DMS53 treated with DMSO at 0.1 percent for 48 hours (cell line): Measurements from ENCODE around the gene TMPRSS2.

Experiments used
- DNase-seq: peaks from one replicate; lab custom pipeline; 2025; ENCODE audit not compliant: unreplicated experiment; lab: John Stamatoyannopoulos, UW

Gene TMPRSS2

GRCh38 chr21:41507521-41508414 lies at the start of gene TMPRSS2:
TSS of gene TMPRSS2 (minus strand) at chr21:41508158. CDS start at chr21:41498133, 10,025 bp downstream.
- no peak for DNase-seq

- DNase-seq: no peak
These were observed 47.1 kb upstream of the TMPRSS2 start for GRCh38 chr21:41555057-41555456.

- DNase-seq: no peak
These were observed 44.3 kb upstream of the TMPRSS2 start for GRCh38 chr21:41552254-41552653.

GRCh38 chr21:41548781-41549180 lies 40.8 kb upstream of the TMPRSS2 start:
- no peak for DNase-seq

- DNase-seq: no peak
These were observed 39.2 kb upstream of the TMPRSS2 start for GRCh38 chr21:41547111-41547510.

- no peak for DNase-seq
These were observed 37.8 kb upstream of the TMPRSS2 start for GRCh38 chr21:41545500-41546359.

- DNase-seq: no peak
These were observed 34.8 kb upstream of the TMPRSS2 start for GRCh38 chr21:41542727-41543126.

- no peak for DNase-seq
These were observed 29.4 kb upstream of the TMPRSS2 start for GRCh38 chr21:41537356-41537755.

- no peak for DNase-seq
These were observed 28.8 kb upstream of the TMPRSS2 start for GRCh38 chr21:41536827-41537103.

GRCh38 chr21:41536076-41536826 lies 28.3 kb upstream of the TMPRSS2 start:
- peak; percentile 2 for DNase-seq

GRCh38 chr21:41530366-41530765 lies 22.4 kb upstream of the TMPRSS2 start:
- no peak for DNase-seq

- DNase-seq: no peak
These were observed 21.8 kb upstream of the TMPRSS2 start for GRCh38 chr21:41529769-41530168.

GRCh38 chr21:41526478-41527087 lies 18.6 kb upstream of the TMPRSS2 start:
- no peak for DNase-seq

- DNase-seq: no peak
These were observed 15.2 kb upstream of the TMPRSS2 start for GRCh38 chr21:41523175-41523574.

GRCh38 chr21:41521489-41522027 lies 13.6 kb upstream of the TMPRSS2 start:
- no peak for DNase-seq

GRCh38 chr21:41520560-41521442 lies 12.8 kb upstream of the TMPRSS2 start:
- DNase-seq: peak; percentile 34

- DNase-seq: no peak
These were observed 12.0 kb upstream of the TMPRSS2 start for GRCh38 chr21:41519806-41520559.

- DNase-seq: no peak
These were observed 10.8 kb upstream of the TMPRSS2 start for GRCh38 chr21:41518757-41519156.

GRCh38 chr21:41511858-41512257 lies 3.9 kb upstream of the TMPRSS2 start:
- DNase-seq: no peak
